GM12865 (cell line): ENCODE measurements around the gene ZNHIT2.

Experiments used
- DNase-seq: peaks from one replicate; pipeline ENCODE4 v3.0.0; 2010; ENCODE audit warnings: low read depth
- H3K4me3 ChIP-seq: 2 replicates; pipeline ENCODE4 v1.5.1; 2011; ENCODE audit warnings: mild to moderate bottlenecking, low read depth, low read length, control low read depth
- TF ChIP-seq, protein P1 (sequence below): IDR thresholded peaks from 2 replicates; pipeline ENCODE4 v1.5.1; 2011; ENCODE audit warnings: low read length, control low read depth, low read depth, inconsistent platforms; ENCODE audit not compliant: insufficient read depth; ENCODE audit errors: missing control alignments

ZNHIT2 gene

DNA sequence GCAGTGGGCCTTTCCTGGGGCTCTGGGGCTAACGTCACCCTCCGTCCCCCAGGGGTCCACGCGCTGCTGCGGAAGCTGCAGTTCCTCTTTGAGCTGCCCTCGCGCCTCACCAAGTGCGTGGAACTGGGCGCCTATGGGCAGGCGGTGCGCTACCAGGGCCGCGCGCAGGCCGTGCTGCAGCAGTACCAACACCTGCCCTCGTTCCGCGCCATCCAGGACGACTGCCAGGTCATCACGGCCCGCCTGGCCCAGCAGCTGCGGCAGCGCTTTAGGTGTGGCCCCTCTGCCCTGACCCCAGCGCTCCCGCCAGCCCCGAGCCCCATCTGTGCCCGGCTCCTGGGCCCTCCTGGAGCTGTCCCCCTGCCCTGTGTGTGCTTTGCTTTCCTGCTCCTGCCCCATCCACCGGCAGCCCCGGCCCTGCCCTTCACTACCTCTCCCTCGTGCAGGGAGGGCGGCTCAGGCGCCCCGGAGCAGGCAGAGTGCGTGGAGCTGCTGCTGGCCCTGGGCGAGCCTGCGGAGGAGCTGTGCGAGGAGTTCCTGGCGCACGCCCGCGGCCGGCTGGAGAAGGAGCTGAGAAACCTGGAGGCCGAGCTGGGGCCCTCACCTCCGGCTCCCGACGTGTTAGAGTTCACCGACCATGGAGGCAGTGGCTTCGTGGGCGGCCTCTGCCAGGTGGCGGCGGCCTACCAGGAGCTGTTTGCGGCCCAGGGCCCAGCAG, 9.6 kb downstream of the ZNHIT2 start:
- H3K4me3 ChIP-seq = no peak overlapping the region
- no peak for DNase-seq
- TF ChIP-seq, protein P1, sequence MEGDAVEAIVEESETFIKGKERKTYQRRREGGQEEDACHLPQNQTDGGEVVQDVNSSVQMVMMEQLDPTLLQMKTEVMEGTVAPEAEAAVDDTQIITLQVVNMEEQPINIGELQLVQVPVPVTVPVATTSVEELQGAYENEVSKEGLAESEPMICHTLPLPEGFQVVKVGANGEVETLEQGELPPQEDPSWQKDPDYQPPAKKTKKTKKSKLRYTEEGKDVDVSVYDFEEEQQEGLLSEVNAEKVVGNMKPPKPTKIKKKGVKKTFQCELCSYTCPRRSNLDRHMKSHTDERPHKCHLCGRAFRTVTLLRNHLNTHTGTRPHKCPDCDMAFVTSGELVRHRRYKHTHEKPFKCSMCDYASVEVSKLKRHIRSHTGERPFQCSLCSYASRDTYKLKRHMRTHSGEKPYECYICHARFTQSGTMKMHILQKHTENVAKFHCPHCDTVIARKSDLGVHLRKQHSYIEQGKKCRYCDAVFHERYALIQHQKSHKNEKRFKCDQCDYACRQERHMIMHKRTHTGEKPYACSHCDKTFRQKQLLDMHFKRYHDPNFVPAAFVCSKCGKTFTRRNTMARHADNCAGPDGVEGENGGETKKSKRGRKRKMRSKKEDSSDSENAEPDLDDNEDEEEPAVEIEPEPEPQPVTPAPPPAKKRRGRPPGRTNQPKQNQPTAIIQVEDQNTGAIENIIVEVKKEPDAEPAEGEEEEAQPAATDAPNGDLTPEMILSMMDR = no peak

GRCh38 chr11:65107078-65107477, 10.4 kb downstream of the ZNHIT2 start:
- no peak for DNase-seq
- no peak overlapping the region for H3K4me3 ChIP-seq
- TF ChIP-seq, protein P1 = no peak

DNA sequence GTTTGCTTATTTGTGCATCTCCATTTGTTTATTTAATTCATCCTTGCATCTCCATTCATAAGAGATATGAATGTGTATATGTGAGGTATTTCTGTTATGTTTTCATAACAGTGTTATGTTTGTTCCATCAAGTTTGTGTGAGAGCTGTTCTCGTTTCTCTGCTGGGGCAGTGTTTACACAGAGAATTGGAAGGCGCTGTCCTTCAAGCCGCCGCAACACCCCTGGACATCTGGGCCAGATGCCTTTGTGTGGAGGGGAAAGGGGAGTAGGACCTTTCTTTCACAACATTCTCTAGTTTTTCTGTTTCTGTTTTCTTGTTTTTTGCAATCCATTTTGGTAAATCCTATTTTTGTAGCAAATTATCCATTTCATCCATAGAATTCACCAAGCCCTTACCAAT, 12.9 kb downstream of the ZNHIT2 start:
- TF ChIP-seq, protein P1 = no peak
- no peak overlapping the region for H3K4me3 ChIP-seq
- no peak for DNase-seq

DNA sequence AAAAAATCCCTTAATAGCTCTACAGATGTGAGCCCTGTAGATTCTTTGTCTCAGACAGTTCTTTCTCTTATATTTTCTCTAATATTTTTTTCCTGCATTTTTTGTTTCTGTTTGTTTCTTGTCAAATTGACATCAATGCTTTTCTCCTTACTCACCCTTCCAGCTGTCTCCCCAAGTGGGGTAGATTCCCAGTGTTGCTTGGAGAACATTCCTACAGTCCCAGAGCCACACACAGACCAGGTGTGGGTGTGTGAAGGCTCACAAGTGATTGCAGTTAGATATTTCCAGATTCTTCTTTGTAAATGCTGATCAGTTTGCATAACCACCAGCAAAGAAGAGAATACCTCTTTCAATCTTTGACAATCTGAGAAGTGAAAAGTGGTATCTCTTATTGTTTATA, 14.0 kb downstream of the ZNHIT2 start:
- TF ChIP-seq, protein P1 = no peak
- DNase-seq = no peak
- H3K4me3 ChIP-seq = no peak overlapping the region

DNA sequence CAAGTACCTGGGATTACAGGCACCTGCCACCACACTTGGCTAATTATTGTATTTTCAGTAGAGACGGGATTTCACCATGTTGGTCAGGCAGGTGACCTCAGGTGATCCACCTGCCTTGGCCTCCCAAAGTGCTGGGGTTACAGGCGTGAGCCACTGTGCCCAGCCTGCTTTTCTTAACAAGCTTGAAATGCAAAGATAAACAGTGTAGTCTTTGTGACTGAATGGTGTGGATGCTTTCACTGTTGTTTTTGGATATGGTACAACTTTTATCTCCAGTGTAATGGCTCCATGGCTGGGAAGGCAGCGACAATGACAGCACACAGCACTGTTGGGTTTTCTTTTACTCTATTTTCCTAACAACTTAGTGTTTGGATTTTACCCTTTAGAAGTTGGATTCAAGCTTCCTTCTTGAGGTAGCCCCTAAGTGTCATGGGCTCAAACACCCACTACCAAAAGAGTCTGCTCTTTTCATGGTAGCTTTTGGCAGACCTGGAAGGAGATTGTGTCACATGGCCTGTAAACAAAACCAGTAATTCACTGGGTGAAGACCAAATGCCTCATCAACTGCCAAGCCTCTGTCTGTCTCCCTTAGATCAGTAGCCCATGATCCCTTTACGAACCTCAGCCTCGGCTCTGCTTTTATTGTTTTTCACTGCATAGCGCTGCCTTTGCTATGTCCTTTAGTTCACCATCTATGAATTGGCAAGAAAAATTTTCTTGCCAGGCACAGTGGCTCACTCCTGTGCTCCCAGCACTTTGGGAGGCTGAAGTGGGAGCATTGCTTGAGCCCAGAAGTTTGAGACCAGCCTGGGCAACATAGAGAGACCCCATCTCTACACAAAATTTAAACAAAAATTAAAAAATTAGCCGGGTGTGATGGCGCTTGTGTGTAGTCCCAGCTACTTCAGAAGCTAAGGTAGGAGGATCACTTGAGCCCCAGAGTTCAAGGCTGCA, 15.1 kb downstream of the ZNHIT2 start:
- TF ChIP-seq, protein P1 = no peak
- DNase-seq = no peak

GRCh38 chr11:65100674-65101350, 16.7 kb downstream of the ZNHIT2 start:
- TF ChIP-seq, protein P1 = peak; percentile 6
- H3K4me3 ChIP-seq = no peak overlapping the region
- DNase-seq = no peak

More for the DNA sequence above, 15.1 kb downstream of the ZNHIT2 start:
- no peak overlapping the region for H3K4me3 ChIP-seq
